WTC11 (cell line): ENCODE measurements around the gene ANO10. TPM values are rescaled to one million over a fixed set of nuclear protein-coding genes. Genes with fewer than 3 reads are reported as not detected.

Experiments
- ATAC-seq: fragments of 200-7000 bp; cut with Tn5 transposase; 2 replicates; pipeline ENCODE4 v1.10.0; 2021; ENCODE audit warnings: mild to moderate bottlenecking, moderate library complexity
- CTCF ChIA-PET: fragments of 300-600 bp; sonication (Branson Sonifier 250); formaldehyde crosslinking; loops from one replicate; lab custom pipeline; 2021; ENCODE audit warnings: antibody characterized with exemption; lab: Charles Lee
- POLR2A ChIA-PET: fragments of 350-600 bp; sonication (Branson Sonifier 250); formaldehyde crosslinking; loops from one replicate; lab custom pipeline; 2021; ENCODE audit warnings: antibody characterized with exemption; lab: Charles Lee
- DNase-seq: peaks from one replicate; pipeline ENCODE4 v3.0.0; 2021; ENCODE audit warnings: low spot score
- H3K27ac Mint-ChIP-seq: 2 replicates; pipeline ENCODE4 v1.8.0; 2021; ENCODE audit warnings: mixed read lengths
- H3K27me3 Mint-ChIP-seq: 2 replicates; pipeline ENCODE4 v1.8.0; 2021; ENCODE audit warnings: low read depth, mild to moderate bottlenecking, moderate library complexity, mixed read lengths
- H3K36me3 Mint-ChIP-seq: 2 replicates; pipeline ENCODE4 v1.8.0; 2021; ENCODE audit warnings: mixed read lengths
- H3K4me1 Mint-ChIP-seq: 2 replicates; pipeline ENCODE4 v1.8.0; 2022; ENCODE audit warnings: mixed read lengths
- H3K4me3 Mint-ChIP-seq: 2 replicates; pipeline ENCODE4 v1.8.0; 2021; ENCODE audit warnings: mild to moderate bottlenecking, moderate library complexity, mixed read lengths
- H3K9me3 Mint-ChIP-seq: 2 replicates; pipeline ENCODE4 v1.8.0; 2021; ENCODE audit warnings: mixed read lengths
- AR ChIP-seq: fragments of 250-450 bp; sonication (Bioruptor Pico); IDR thresholded peaks from 2 replicates; pipeline ENCODE4 v1.9.0; 2021; ENCODE audit warnings: mild to moderate bottlenecking
- ATF3 ChIP-seq: sonication (generic); formaldehyde crosslinking; conservative IDR thresholded peaks from 2 replicates; pipeline ENCODE4 v1.8.1; 2022; ENCODE audit warnings: mild to moderate bottlenecking, missing genetic modification reagents
- CDX4 ChIP-seq: fragments of 250-450 bp; sonication (Bioruptor Pico); IDR thresholded peaks from 2 replicates; pipeline ENCODE4 v1.9.0; 2021; ENCODE audit warnings: moderate library complexity, mild to moderate bottlenecking, inconsistent platforms, borderline replicate concordance
- CREM ChIP-seq: sonication (generic); formaldehyde crosslinking; IDR thresholded peaks from 2 replicates; pipeline ENCODE4 v1.8.1; 2022; ENCODE audit warnings: mild to moderate bottlenecking, missing genetic modification reagents, moderate library complexity
- E2F4 ChIP-seq: sonication (generic); formaldehyde crosslinking; IDR thresholded peaks from 2 replicates; pipeline ENCODE4 v1.8.1; 2022; ENCODE audit warnings: low read depth, mild to moderate bottlenecking, moderate library complexity, missing genetic modification reagents, borderline replicate concordance
- E2F5 ChIP-seq: sonication (generic); formaldehyde crosslinking; IDR thresholded peaks from 2 replicates; pipeline ENCODE4 v1.8.1; 2022; ENCODE audit warnings: mild to moderate bottlenecking, moderate library complexity, missing genetic modification reagents
- ESRRA ChIP-seq: sonication (generic); formaldehyde crosslinking; IDR thresholded peaks from 2 replicates; pipeline ENCODE4 v1.8.1; 2022; ENCODE audit warnings: mild to moderate bottlenecking, missing genetic modification reagents, borderline replicate concordance
- FOXJ3 ChIP-seq: sonication (generic); formaldehyde crosslinking; IDR thresholded peaks from 2 replicates; pipeline ENCODE4 v1.9.0; 2021; ENCODE audit warnings: missing genetic modification reagents, mild to moderate bottlenecking, borderline replicate concordance
- FOXP1 ChIP-seq: sonication (generic); formaldehyde crosslinking; IDR thresholded peaks from 2 replicates; pipeline ENCODE4 v1.8.0; 2022; ENCODE audit warnings: missing genetic modification reagents, mild to moderate bottlenecking, moderate library complexity, borderline replicate concordance
- MLX ChIP-seq: sonication (generic); formaldehyde crosslinking; IDR thresholded peaks from 2 replicates; pipeline ENCODE4 v1.8.1; 2023; ENCODE audit warnings: mild to moderate bottlenecking, missing genetic modification reagents, moderate library complexity
- NFATC4 ChIP-seq: fragments of 250-450 bp; sonication (Bioruptor Pico); IDR thresholded peaks from 2 replicates; pipeline ENCODE4 v1.9.0; 2021; ENCODE audit warnings: mild to moderate bottlenecking
- NFYB ChIP-seq: sonication (generic); formaldehyde crosslinking; conservative IDR thresholded peaks from 2 replicates; pipeline ENCODE4 v1.8.0; 2022; ENCODE audit warnings: low read depth, missing genetic modification reagents
- NR2C2 ChIP-seq: sonication (generic); formaldehyde crosslinking; IDR thresholded peaks from 2 replicates; pipeline ENCODE4 v1.8.0; 2022; ENCODE audit warnings: mild to moderate bottlenecking, missing genetic modification reagents
- NR3C1 ChIP-seq: sonication (generic); formaldehyde crosslinking; conservative IDR thresholded peaks from 2 replicates; pipeline ENCODE4 v1.8.1; 2023; ENCODE audit warnings: low read depth, mild to moderate bottlenecking, missing genetic modification reagents
- RORB ChIP-seq: fragments of 250-450 bp; sonication (Bioruptor Pico); IDR thresholded peaks from 2 replicates; pipeline ENCODE4 v1.9.0; 2021; ENCODE audit warnings: mild to moderate bottlenecking
- SMAD3 ChIP-seq: sonication (generic); formaldehyde crosslinking; IDR thresholded peaks from 2 replicates; pipeline ENCODE4 v1.8.0; 2022; ENCODE audit warnings: missing genetic modification reagents, mild to moderate bottlenecking, borderline replicate concordance
- SOX15 ChIP-seq: fragments of 250-450 bp; sonication (Bioruptor Pico); IDR thresholded peaks from 2 replicates; pipeline ENCODE4 v1.9.0; 2021; ENCODE audit warnings: mild to moderate bottlenecking
- TCF7 ChIP-seq: sonication (generic); formaldehyde crosslinking; IDR thresholded peaks from 2 replicates; pipeline ENCODE4 v1.8.0; 2022; ENCODE audit warnings: mild to moderate bottlenecking, low read depth, missing genetic modification reagents, moderate library complexity
- TEAD1 ChIP-seq: sonication (generic); formaldehyde crosslinking; IDR thresholded peaks from 2 replicates; pipeline ENCODE4 v1.8.0; 2022; ENCODE audit warnings: mild to moderate bottlenecking, missing genetic modification reagents
- TEAD4 ChIP-seq: sonication (generic); formaldehyde crosslinking; IDR thresholded peaks from 2 replicates; pipeline ENCODE4 v1.8.0; 2022; ENCODE audit warnings: mild to moderate bottlenecking, missing genetic modification reagents
- USF1 ChIP-seq: sonication (generic); formaldehyde crosslinking; IDR thresholded peaks from 2 replicates; pipeline ENCODE4 v1.8.0; 2022; ENCODE audit warnings: mild to moderate bottlenecking, missing genetic modification reagents
- ZNF138 ChIP-seq: sonication (generic); formaldehyde crosslinking; conservative IDR thresholded peaks from 2 replicates; pipeline ENCODE4 v1.8.1; 2022; ENCODE audit warnings: mild to moderate bottlenecking, moderate library complexity, missing genetic modification reagents
- ZNF232 ChIP-seq: sonication (generic); formaldehyde crosslinking; IDR thresholded peaks from 2 replicates; pipeline ENCODE4 v1.8.0; 2022; ENCODE audit warnings: mild to moderate bottlenecking, missing genetic modification reagents
- total RNA-seq: library from RNA; stranded (reverse); gene quantifications from 3 replicates; pipeline ENCODE4 v1.2.3, GENCODE V29; 2021

ANO10 gene
- total RNA-seq, 1 experiment from 2014 or later: 35.1 TPM

- TF ChIP-seq TCF7 (CRISPR knock-in tag): no peak
- no peak for TF ChIP-seq E2F4 (CRISPR knock-in tag)
- TF ChIP-seq E2F5: no peak
- TF ChIP-seq SMAD3: no peak
- TF ChIP-seq FOXP1: no peak
- no peak for TF ChIP-seq FOXJ3 (CRISPR knock-in tag)
- TF ChIP-seq TEAD4 (CRISPR knock-in tag): no peak
- no peak for TF ChIP-seq USF1 (CRISPR knock-in tag)
- TF ChIP-seq CDX4 (CRISPR knock-in tag): no peak
- no peak for TF ChIP-seq NFATC4 (CRISPR knock-in tag)
- no peak for TF ChIP-seq AR (CRISPR knock-in tag)
- no peak for TF ChIP-seq ATF3 (CRISPR knock-in tag)
- TF ChIP-seq ZNF138 (CRISPR knock-in tag): no peak
- no peak for TF ChIP-seq ESRRA (CRISPR knock-in tag)
- no peak for TF ChIP-seq SOX15 (CRISPR knock-in tag)
- TF ChIP-seq MLX (CRISPR knock-in tag): no peak
- TF ChIP-seq RORB: no peak
- no peak for TF ChIP-seq TEAD1 (CRISPR knock-in tag)
- no peak overlapping the region for H3K27ac Mint-ChIP-seq
- no peak overlapping the region for H3K4me3 Mint-ChIP-seq
- ChIA-PET POLR2A (no interaction called here), CTCF (no interaction called here)
- DNase-seq (no peak), ATAC-seq (no peak)
- peaks cover 19% of the 10 kb centered on the region for H3K36me3 Mint-ChIP-seq
- H3K27me3 Mint-ChIP-seq: peaks cover 13% of the 10 kb centered on the region
- no peaks in the 10 kb centered on the region for H3K9me3 Mint-ChIP-seq
- peaks cover 31% of the 10 kb centered on the region for H3K4me1 Mint-ChIP-seq
Observed at GRCh38 chr3:43347774-43348173, 274.0 kb downstream of the ANO10 start.

GRCh38 chr3:43346978-43347749 is 274.6 kb downstream of the ANO10 start:
- no peak for TF ChIP-seq FOXJ3 (CRISPR knock-in tag)
- TF ChIP-seq NFATC4 (CRISPR knock-in tag): no peak
- no peak for TF ChIP-seq MLX (CRISPR knock-in tag)
- no peak for TF ChIP-seq NFYB (CRISPR knock-in tag)
- TF ChIP-seq CREM (CRISPR knock-in tag): no peak
- no peak for TF ChIP-seq NR2C2
- TF ChIP-seq SMAD3: no peak
- no peak for TF ChIP-seq ZNF232 (CRISPR knock-in tag)
- no peak for TF ChIP-seq AR (CRISPR knock-in tag)
- no peak for TF ChIP-seq NR3C1 (CRISPR knock-in tag)
- peaks cover 37% of the 10 kb centered on the region for H3K4me1 Mint-ChIP-seq
- H3K36me3 Mint-ChIP-seq: peaks cover 23% of the 10 kb centered on the region
- ChIA-PET CTCF (no interaction called here), POLR2A (no interaction called here)
- no peak for ATAC-seq
- H3K9me3 Mint-ChIP-seq: no peaks in the 10 kb centered on the region
- H3K27me3 Mint-ChIP-seq: peaks cover 7% of the 10 kb centered on the region
- DNase-seq: no peak
- H3K27ac Mint-ChIP-seq: no peak overlapping the region
- no peak overlapping the region for H3K4me3 Mint-ChIP-seq
